Bronchial epithelial cell (primary cell): ENCODE measurements around the gene GTF2H4. TPM values are rescaled to one million over a fixed set of nuclear protein-coding genes. Genes with fewer than 3 reads are reported as not detected.
"Not testable (repeated sequence)": the region's sequence is repeated elsewhere in the genome, so short reads cannot be mapped to it uniquely, and the experiment has no call there.

ENCODE experiments used
- DNase-seq: peaks from one replicate; pipeline ENCODE4 v3.0.0-alpha.2; 2010; ENCODE audit warnings: low read depth
- FAIRE-seq: peaks from 2 replicates; lab custom pipeline; 2011; peaks lifted over from hg19 to GRCh38; lab: Jason Lieb, UNC
- H3K27me3 ChIP-seq: 2 replicates; pipeline ENCODE4 v1.5.1; 2011; ENCODE audit warnings: low read length; ENCODE audit not compliant: control insufficient read depth, insufficient read depth
- H3K36me3 ChIP-seq: 2 replicates; pipeline ENCODE4 v1.5.1; 2011; ENCODE audit warnings: low read length; ENCODE audit not compliant: control insufficient read depth, insufficient read depth
- H3K4me3 ChIP-seq: 2 replicates; pipeline ENCODE4 v1.5.1; 2011; ENCODE audit warnings: mild to moderate bottlenecking, low read depth, low read length, control low read depth
- total RNA-seq: library from RNA; depleted of rRNA; stranded (reverse); fragments of >200 nt; gene quantifications from 2 replicates; pipeline ENCODE4 v1.2.1, GENCODE V29; 2014
- TF ChIP-seq, protein P1 (sequence below): IDR thresholded peaks from 2 replicates; pipeline ENCODE4 v1.5.1; 2011; ENCODE audit warnings: mild to moderate bottlenecking, moderate library complexity, low read length, control low read depth, inconsistent platforms; ENCODE audit not compliant: insufficient read depth, severe bottlenecking

GTF2H4 gene
- total RNA-seq, 1 donor from 2014 or later: 10.0 TPM

DNA sequence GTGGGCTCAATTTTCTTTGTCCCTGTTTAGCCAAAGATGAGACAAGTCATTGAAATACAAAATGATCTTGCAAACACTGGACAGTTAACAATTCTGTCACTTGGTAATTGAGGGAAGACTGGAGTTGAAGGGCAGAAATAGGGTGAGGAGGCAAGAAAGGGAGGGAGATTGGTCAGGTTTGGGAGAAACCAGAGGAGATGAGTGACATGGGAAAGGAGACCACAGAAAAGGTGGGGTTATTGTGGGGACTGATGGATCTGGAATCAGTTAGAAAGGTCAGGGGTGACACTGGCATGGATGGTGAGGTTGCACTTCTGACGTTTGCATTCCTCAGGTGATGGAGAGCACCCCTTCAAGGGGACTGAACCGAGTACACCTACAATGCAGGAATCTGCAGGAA, 693 bp downstream of the GTF2H4 start:
- TF ChIP-seq, protein P1, sequence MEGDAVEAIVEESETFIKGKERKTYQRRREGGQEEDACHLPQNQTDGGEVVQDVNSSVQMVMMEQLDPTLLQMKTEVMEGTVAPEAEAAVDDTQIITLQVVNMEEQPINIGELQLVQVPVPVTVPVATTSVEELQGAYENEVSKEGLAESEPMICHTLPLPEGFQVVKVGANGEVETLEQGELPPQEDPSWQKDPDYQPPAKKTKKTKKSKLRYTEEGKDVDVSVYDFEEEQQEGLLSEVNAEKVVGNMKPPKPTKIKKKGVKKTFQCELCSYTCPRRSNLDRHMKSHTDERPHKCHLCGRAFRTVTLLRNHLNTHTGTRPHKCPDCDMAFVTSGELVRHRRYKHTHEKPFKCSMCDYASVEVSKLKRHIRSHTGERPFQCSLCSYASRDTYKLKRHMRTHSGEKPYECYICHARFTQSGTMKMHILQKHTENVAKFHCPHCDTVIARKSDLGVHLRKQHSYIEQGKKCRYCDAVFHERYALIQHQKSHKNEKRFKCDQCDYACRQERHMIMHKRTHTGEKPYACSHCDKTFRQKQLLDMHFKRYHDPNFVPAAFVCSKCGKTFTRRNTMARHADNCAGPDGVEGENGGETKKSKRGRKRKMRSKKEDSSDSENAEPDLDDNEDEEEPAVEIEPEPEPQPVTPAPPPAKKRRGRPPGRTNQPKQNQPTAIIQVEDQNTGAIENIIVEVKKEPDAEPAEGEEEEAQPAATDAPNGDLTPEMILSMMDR: no peak
- H3K4me3 ChIP-seq: peak overlapping the region; percentile 68
- FAIRE-seq (no peak), DNase-seq (no peak)
- no peaks in the 10 kb centered on the region for H3K27me3 ChIP-seq
- H3K36me3 ChIP-seq: peaks cover 12% of the 10 kb centered on the region

- not testable (repeated sequence) for H3K27me3 ChIP-seq, H3K4me3 ChIP-seq, DNase-seq, FAIRE-seq
- H3K36me3 ChIP-seq: peaks cover 12% of the 10 kb centered on the region
Measured at GRCh38 chr6:30910473-30910872, 2.5 kb downstream of the GTF2H4 start.

DNA sequence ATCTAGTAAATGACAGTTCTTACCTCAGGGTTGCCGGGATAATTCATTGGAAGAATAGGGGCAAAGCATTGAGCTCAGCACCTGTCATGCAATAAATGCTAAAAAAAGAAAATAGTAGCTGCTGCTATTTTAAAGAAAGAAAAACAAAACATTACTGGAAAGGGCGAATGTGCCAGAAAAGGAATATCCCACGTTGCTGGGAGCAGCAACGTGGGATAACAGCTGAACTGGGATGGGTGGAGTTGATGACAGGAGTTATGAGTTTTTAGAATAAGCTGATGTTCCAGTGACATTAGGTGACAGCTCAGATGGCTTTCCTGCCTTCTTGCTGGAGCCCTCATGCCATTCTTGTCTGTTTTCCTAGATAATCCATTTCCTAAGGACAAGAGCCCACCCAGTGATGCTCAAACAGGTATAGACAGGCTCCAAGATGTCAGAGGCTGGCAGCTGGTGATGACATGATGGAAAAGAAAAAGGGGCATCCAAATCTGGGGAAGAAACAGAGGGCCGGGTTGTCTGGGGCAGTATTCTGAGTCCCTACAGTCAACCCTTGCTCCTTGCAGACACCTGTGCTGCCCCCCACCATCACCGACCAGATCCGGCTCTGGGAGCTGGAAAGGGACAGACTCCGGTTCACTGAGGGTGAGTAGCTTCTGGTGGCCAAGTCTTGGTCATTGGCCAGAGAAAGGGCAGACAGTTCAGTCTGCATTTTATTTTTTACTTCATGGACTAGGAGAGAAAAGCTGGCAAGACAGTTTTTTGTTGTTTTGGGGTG, 4.9 kb downstream of the GTF2H4 start:
- H3K36me3 ChIP-seq: peaks cover 13% of the 10 kb centered on the region
- DNase-seq: no peak
- H3K4me3 ChIP-seq: no peak overlapping the region
- FAIRE-seq: no peak
- TF ChIP-seq, protein P1: no peak
- no peaks in the 10 kb centered on the region for H3K27me3 ChIP-seq

GRCh38 chr6:30913721-30914075, 5.7 kb downstream of the GTF2H4 start:
- H3K4me3 ChIP-seq: peak overlapping the region; percentile 21
- FAIRE-seq: no peak
- no peak for DNase-seq
- H3K36me3 ChIP-seq: peaks cover 16% of the 10 kb centered on the region
- H3K27me3 ChIP-seq: no peaks in the 10 kb centered on the region
- TF ChIP-seq, protein P1: no peak

DNA sequence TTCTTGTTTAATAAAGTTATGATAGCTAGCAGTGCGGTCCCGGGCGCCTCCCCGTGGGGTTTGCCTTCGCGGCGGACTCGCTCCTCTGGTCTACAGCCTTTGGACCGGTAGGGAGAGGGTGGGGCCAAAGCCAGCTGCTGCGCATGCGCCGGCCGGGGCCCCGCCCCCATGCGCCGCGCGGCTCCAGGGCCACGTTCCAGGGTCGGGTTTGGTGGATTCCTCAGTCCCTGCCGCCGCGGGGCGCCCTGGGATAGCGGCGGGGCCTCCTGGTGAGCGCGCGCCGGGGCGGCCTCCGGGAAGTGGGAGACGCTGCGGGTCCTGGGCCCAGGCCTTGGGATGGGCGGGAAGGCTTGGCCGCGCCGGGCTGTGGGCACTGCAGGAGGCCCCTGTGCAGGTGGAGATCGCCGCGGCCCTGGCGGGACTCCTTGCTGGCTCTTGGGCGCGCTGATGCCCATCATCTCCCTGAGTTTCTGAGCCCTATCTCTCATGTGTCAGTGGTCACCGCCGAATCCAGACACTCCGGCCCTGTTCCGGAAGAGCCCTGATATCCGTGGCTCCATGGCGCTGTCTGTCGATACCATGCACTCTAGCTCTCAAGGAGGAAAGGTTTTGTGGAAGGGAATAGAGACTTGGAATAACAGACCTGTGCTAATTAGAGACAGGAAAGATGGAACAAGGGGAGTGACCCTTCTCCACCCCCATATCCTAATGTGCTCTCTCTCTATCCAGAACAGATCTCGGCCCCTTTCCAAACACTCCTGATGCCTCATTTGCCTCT, 6.3 kb downstream of the GTF2H4 start, which contains the start of gene VARS2:
Gene VARS2, plus strand, starts transcription at position 163 of the 778 bp plus-strand sequence. Its CDS starts 599 bp downstream, at position 762.
- Histone ChIP-seq H3K4me3 (peak within 1 kb of the TSS; percentile 55), H3K36me3 (peaks cover 16% of the 10 kb centered on the region), H3K27me3 (no peaks in the 10 kb centered on the region)
- FAIRE-seq: no peak
- TF ChIP-seq, protein P1: peak; percentile 63
- peak; percentile 86 for DNase-seq
